Measurements from ENCODE around the gene ITGB6. TPM values are rescaled to one million over a fixed set of nuclear protein-coding genes. Genes with fewer than 3 reads are reported as not detected.

Gene ITGB6
- total RNA-seq, 6 donors from 2014 or later, result 52.6 to 124 (median 68.8) TPM

- Histone ChIP-seq H3K27me3 (no peaks in the 10 kb centered on the region), H3K4me3 (no peak overlapping the region), H3K27ac (no peak overlapping the region), H3K9me3 (no peaks in the 10 kb centered on the region), H3K36me3 (no peaks in the 10 kb centered on the region), H3K4me1 (peaks cover 8 to 22% (median 15%) of the 10 kb centered on the region in 4 donors)
- no peak for DNase-seq
- ATAC-seq (ENCODE audit: low FRiP score in 2 of 2), result no peak
- 46 to 63% methylated on average over 3 of the region's 3 CpGs for WGBS, 2 donors
- TF ChIP-seq EP300 (IDR thresholded peaks at IDR 0.05) (no peak), CTCF (IDR thresholded peaks at IDR 0.05) (no peak), POLR2A (IDR thresholded peaks at IDR 0.05) (no peak), POLR2AphosphoS5 (IDR thresholded peaks at IDR 0.05) (no peak)
Observed at GRCh38 chr2:160203422-160203821, 3.4 kb upstream of the ITGB6 start.

GRCh38 chr2:160203007-160203406 lies 2.9 kb upstream of the ITGB6 start:
- DNase-seq (no peak), ATAC-seq (ENCODE audit: low FRiP score in 2 of 2) (no peak)
- WGBS, 2 donors, result 97 to 100% methylated on average over 1 of the region's 1 CpG
- H3K27me3 ChIP-seq, result no peaks in the 10 kb centered on the region
- H3K27ac ChIP-seq, result no peak overlapping the region
- H3K9me3 ChIP-seq, result no peaks in the 10 kb centered on the region
- no peak overlapping the region for H3K4me3 ChIP-seq
- peaks cover 5 to 18% (median 10%) of the 10 kb centered on the region in 4 donors for H3K4me1 ChIP-seq
- TF ChIP-seq POLR2A (IDR thresholded peaks at IDR 0.05) (no peak), EP300 (IDR thresholded peaks at IDR 0.05) (no peak), POLR2AphosphoS5 (IDR thresholded peaks at IDR 0.05) (no peak), CTCF (IDR thresholded peaks at IDR 0.05) (no peak)
- no peaks in the 10 kb centered on the region for H3K36me3 ChIP-seq

DNA sequence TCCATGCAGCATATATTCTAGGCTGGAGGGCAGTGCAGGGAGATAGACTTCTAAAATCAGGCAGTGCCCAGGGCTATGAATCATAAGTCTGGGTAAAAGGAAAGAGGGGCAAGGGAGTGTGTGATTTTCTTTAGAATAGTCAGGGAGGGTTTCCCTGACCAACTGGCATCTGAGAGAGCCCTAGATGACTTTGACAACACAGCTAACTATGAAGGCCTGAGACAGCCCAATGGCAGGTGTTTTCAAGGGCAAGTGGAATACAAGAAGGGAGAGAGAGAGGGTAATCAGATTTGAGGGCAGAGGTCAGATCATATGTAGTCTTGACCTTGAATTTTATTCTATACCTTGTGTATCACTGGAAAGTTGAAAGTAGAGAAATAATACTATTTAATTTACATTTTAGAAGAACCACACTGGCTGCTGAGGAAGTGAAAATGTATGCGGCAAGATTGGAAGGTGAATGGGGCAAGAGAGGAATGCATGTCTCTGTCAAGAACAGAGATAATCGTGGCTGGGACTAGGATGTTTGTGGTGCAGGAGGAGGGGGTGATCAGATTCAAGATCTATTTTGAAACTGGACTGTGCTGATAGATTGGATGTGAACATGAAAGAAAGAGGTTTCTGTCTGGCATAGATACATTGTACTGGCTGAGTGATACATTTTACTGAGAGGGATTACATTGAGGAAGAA lies 1.9 kb upstream of the ITGB6 start:
- H3K36me3 ChIP-seq, result no peaks in the 10 kb centered on the region
- no peak overlapping the region for H3K27ac ChIP-seq
- H3K4me3 ChIP-seq, result no peak overlapping the region
- no peaks in the 10 kb centered on the region for H3K9me3 ChIP-seq
- DNase-seq (no peak), ATAC-seq (ENCODE audit: low FRiP score in 2 of 2) (no peak)
- no peaks in the 10 kb centered on the region for H3K27me3 ChIP-seq
- 61 to 79% methylated on average over 2 of the region's 2 CpGs for WGBS, 2 donors
- peaks cover 0 to 8% (median 3%) of the 10 kb centered on the region in 4 donors for H3K4me1 ChIP-seq
- TF ChIP-seq POLR2A (IDR thresholded peaks at IDR 0.05) (no peak), CTCF (IDR thresholded peaks at IDR 0.05) (no peak), POLR2AphosphoS5 (IDR thresholded peaks at IDR 0.05) (no peak), EP300 (IDR thresholded peaks at IDR 0.05) (no peak)

- Histone ChIP-seq H3K27me3 (no peaks in the 10 kb centered on the region), H3K27ac (no peak overlapping the region), H3K9me3 (no peaks in the 10 kb centered on the region), H3K4me1 (peaks cover 0 to 6% (median 3%) of the 10 kb centered on the region in 4 donors), H3K4me3 (no peak overlapping the region), H3K36me3 (no peaks in the 10 kb centered on the region)
- WGBS, 2 donors, result 62 to 67% methylated on average over 3 of the region's 3 CpGs
- ATAC-seq (ENCODE audit: low FRiP score in 2 of 2) (no peak), DNase-seq (no peak)
- TF ChIP-seq POLR2AphosphoS5 (IDR thresholded peaks at IDR 0.05) (no peak), EP300 (IDR thresholded peaks at IDR 0.05) (no peak), POLR2A (IDR thresholded peaks at IDR 0.05) (no peak), CTCF (IDR thresholded peaks at IDR 0.05) (no peak)
Observed at GRCh38 chr2:160200921-160201320, 849 bp upstream of the ITGB6 start.

GRCh38 chr2:160199053-160199452 lies 1.0 kb downstream of the ITGB6 start:
- WGBS, 2 donors, result 70 to 82% methylated on average over 1 of the region's 1 CpG
- Histone ChIP-seq H3K27me3 (no peaks in the 10 kb centered on the region), H3K4me1 (peaks cover 0 to 5% (median 0%) of the 10 kb centered on the region in 4 donors), H3K9me3 (no peaks in the 10 kb centered on the region), H3K27ac (peak overlapping the region; percentile 20 to 64 (median 50)), H3K4me3 (peak overlapping the region in 3 of 4 donors; percentile 34 to 42 (median 39)), H3K36me3 (no peaks in the 10 kb centered on the region)
- DNase-seq (no peak), ATAC-seq (ENCODE audit: low FRiP score in 2 of 2) (no peak)
- TF ChIP-seq EP300 (IDR thresholded peaks at IDR 0.05) (no peak), POLR2AphosphoS5 (IDR thresholded peaks at IDR 0.05) (no peak), POLR2A (IDR thresholded peaks at IDR 0.05) (no peak), CTCF (IDR thresholded peaks at IDR 0.05) (no peak)
